Thoracic aorta (tissue), 2 donors: Measurements from ENCODE around the gene SF3B5. TPM values are rescaled to one million over a fixed set of nuclear protein-coding genes. Genes with fewer than 3 reads are reported as not detected.
"Not testable (repeated sequence)": the region's sequence is repeated elsewhere in the genome, so short reads cannot be mapped to it uniquely, and the experiment has no call there.

Experiments used
- ATAC-seq: fragments of 150-250 bp; one replicate; pipeline ENCODE4 v1.8.0; 2017; ENCODE audit warnings: low read depth; ENCODE audit not compliant: insufficient number of reproducible peaks, low FRiP score
- DNase-seq: peaks from one replicate; pipeline ENCODE4 v3.0.0-alpha.2; 2020; ENCODE audit warnings: low spot score
- H3K27ac ChIP-seq, 2 donors: fragments of 200-600 bp; sonication (generic); 1 replicate in 1 of 2; 2 replicates in 1 of 2; pipeline ENCODE4 v1.5.1; 2016; ENCODE audit warnings: mild to moderate bottlenecking in 2 of 2, moderate library complexity in 2 of 2
- H3K27me3 ChIP-seq: fragments of 200-600 bp; sonication (generic); replicated peaks from 2 replicates; pipeline ENCODE4 v1.6.0; 2016; ENCODE audit warnings: mild to moderate bottlenecking; ENCODE audit not compliant: insufficient read depth
- H3K36me3 ChIP-seq: fragments of 200-600 bp; sonication (generic); one replicate; pipeline ENCODE4 v1.5.1; 2016
- H3K4me1 ChIP-seq, 2 donors: fragments of 200-600 bp; sonication (generic); 1 replicate in 1 of 2; 2 replicates in 1 of 2; pipeline versions ENCODE4 v1.5.1 to v1.6.0; 2016; ENCODE audit warnings: low read depth in 2 of 2, mild to moderate bottlenecking in 1 of 2; ENCODE audit not compliant: control insufficient read depth in 1 of 2
- H3K4me3 ChIP-seq: fragments of 200-600 bp; sonication (generic); 2 replicates; pipeline ENCODE4 v1.5.1; 2016; ENCODE audit warnings: mild to moderate bottlenecking
- H3K9me3 ChIP-seq: fragments of 200-600 bp; sonication (generic); 2 replicates; pipeline ENCODE4 v1.5.1; 2016
- CTCF ChIP-seq: fragments of 200-600 bp; sonication (generic); IDR thresholded peaks from one replicate; pipeline ENCODE4 v1.5.1; 2019; ENCODE audit warnings: antibody characterized with exemption
- total RNA-seq, 2 donors: library from RNA; depleted of rRNA; stranded (reverse); fragments of >200 nt; gene quantifications; one replicate each; pipeline versions ENCODE4 v1.1.0 to v1.2.3, GENCODE V29; 2016

The SF3B5 gene
- total RNA-seq, 2 donors from 2014 or later, result 92.6 to 95.7 TPM

- ATAC-seq (no peak), DNase-seq (no peak)
- H3K27ac ChIP-seq, result no peak overlapping the region
- TF ChIP-seq CTCF, result no peak
- no peaks in the 10 kb centered on the region for H3K36me3 ChIP-seq
- H3K9me3 ChIP-seq, result no peaks in the 10 kb centered on the region
- no peak overlapping the region for H3K4me3 ChIP-seq
- peaks cover 14 to 16% of the 10 kb centered on the region in 2 donors for H3K4me1 ChIP-seq
- H3K27me3 ChIP-seq, result no peaks in the 10 kb centered on the region
Measured at GRCh38 chr6:144090384-144090783, 5.0 kb downstream of the SF3B5 start.

- DNase-seq (no peak), ATAC-seq (no peak)
- H3K27me3 ChIP-seq, result no peaks in the 10 kb centered on the region
- no peak overlapping the region for H3K4me3 ChIP-seq
- no peak overlapping the region for H3K27ac ChIP-seq
- H3K36me3 ChIP-seq, result no peaks in the 10 kb centered on the region
- H3K4me1 ChIP-seq, result no peaks in the 10 kb centered on the region
- TF ChIP-seq CTCF, result no peak
- H3K9me3 ChIP-seq, result no peaks in the 10 kb centered on the region
Measured at GRCh38 chr6:144087789-144088426, 7.5 kb downstream of the SF3B5 start.

GRCh38 chr6:144086959-144087358 lies 8.4 kb downstream of the SF3B5 start:
- no peaks in the 10 kb centered on the region for H3K36me3 ChIP-seq
- DNase-seq, result no peak
- H3K9me3 ChIP-seq, result no peaks in the 10 kb centered on the region
- no peaks in the 10 kb centered on the region for H3K4me1 ChIP-seq
- H3K4me3 ChIP-seq, result no peak overlapping the region
- TF ChIP-seq CTCF, result no peak
- no peak for ATAC-seq
- H3K27me3 ChIP-seq, result no peaks in the 10 kb centered on the region
- H3K27ac ChIP-seq, result no peak overlapping the region

GRCh38 chr6:144083172-144083571 lies 12.2 kb downstream of the SF3B5 start:
- Histone ChIP-seq H3K9me3 (no peaks in the 10 kb centered on the region), H3K4me1 (no peaks in the 10 kb centered on the region), H3K36me3 (no peaks in the 10 kb centered on the region), H3K27me3 (no peaks in the 10 kb centered on the region), H3K4me3 (no peak overlapping the region), H3K27ac (no peak overlapping the region)
- ATAC-seq (no peak), DNase-seq (no peak)
- TF ChIP-seq CTCF, result no peak

GRCh38 chr6:144082412-144082811 lies 13.0 kb downstream of the SF3B5 start:
- H3K27me3 ChIP-seq, H3K4me1 ChIP-seq, DNase-seq, H3K27ac ChIP-seq, H3K4me3 ChIP-seq, ATAC-seq, H3K9me3 ChIP-seq, H3K36me3 ChIP-seq: not testable (repeated sequence)

GRCh38 chr6:144077871-144078270 lies 17.5 kb downstream of the SF3B5 start:
- Histone ChIP-seq H3K4me3 (no peak overlapping the region), H3K27ac (no peak overlapping the region), H3K4me1 (no peaks in the 10 kb centered on the region), H3K9me3 (no peaks in the 10 kb centered on the region), H3K27me3 (no peaks in the 10 kb centered on the region), H3K36me3 (no peaks in the 10 kb centered on the region)
- DNase-seq, result no peak
- no peak for ATAC-seq
- no peak for TF ChIP-seq CTCF
